ENCODE data around the gene SGMS1. TPM values are rescaled to one million over a fixed set of nuclear protein-coding genes. Genes with fewer than 3 reads are reported as not detected.

The SGMS1 gene
- total RNA-seq, 1 experiment from 2014 or later: 20.4 TPM

DNA sequence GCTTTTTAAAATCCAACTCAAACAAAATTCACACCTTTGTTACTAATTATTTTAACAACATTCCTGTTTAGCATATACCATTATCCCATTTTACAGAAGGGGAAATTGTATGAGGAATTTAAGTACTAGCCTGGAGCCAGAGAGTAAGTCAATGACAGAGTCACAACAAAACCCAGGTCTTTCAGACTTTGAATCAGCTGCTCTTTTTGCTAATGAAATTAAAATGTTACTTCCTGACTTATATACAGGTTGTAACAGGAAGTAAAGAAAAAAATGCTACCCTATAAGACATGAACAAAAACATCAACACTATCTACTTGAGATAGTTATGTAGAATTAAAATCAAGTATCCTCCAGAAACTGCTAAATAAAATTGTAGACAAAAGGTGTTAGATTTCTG, 289.9 kb downstream of the SGMS1 start:
- Histone ChIP-seq H3K23ac (ENCODE audit: insufficient read length, low read depth, low read length) (no peak overlapping the region), H4K8ac (replicated peaks; ENCODE audit: insufficient read length, low read depth, low read length) (no peak overlapping the region), H3K27me3 (ENCODE audit: insufficient read depth, low read length) (no peaks in the 10 kb centered on the region), H2BK5ac (ENCODE audit: insufficient read length, low read length) (no peak overlapping the region), H3K4me2 (ENCODE audit: insufficient read depth, insufficient read length, low read length) (no peak overlapping the region), H3K56ac (ENCODE audit: insufficient read length, low read depth, low read length) (no peak overlapping the region), H3K9me3 (ENCODE audit: control insufficient read depth, low read depth, low read length) (no peaks in the 10 kb centered on the region), H2AK5ac (ENCODE audit: insufficient read length, low read length) (no peak overlapping the region), H3K9ac (ENCODE audit: extremely low read depth, insufficient read length, low read length) (no peak overlapping the region), H3K14ac (ENCODE audit: insufficient read depth, low read length) (no peak overlapping the region), H4K91ac (ENCODE audit: insufficient read length, low read depth, low read length) (no peak overlapping the region), H2BK15ac (ENCODE audit: low read depth, low read length) (no peak overlapping the region), H2AFZ (ENCODE audit: low read length) (no peak overlapping the region), H2BK20ac (ENCODE audit: low read depth, low read length, poor library complexity, severe bottlenecking) (no peak overlapping the region), H2BK12ac (ENCODE audit: insufficient read length, low read depth, low read length) (no peak overlapping the region), H3K4ac (ENCODE audit: low read depth, low read length) (no peak overlapping the region), H3K18ac (ENCODE audit: insufficient read length, low read depth, low read length) (no peak overlapping the region), H3K79me1 (ENCODE audit: insufficient read depth, low read depth, low read length, poor library complexity, severe bottlenecking) (no peaks in the 10 kb centered on the region), H2BK120ac (ENCODE audit: low read depth, low read length, poor library complexity, severe bottlenecking) (no peak overlapping the region), H4K5ac (ENCODE audit: insufficient read length, low read depth, low read length) (no peak overlapping the region), H3K23me2 (ENCODE audit: insufficient read length, low read depth, low read length, poor library complexity, severe bottlenecking) (no peaks in the 10 kb centered on the region), H3K79me2 (ENCODE audit: insufficient read depth, low read length) (no peaks in the 10 kb centered on the region), H3K27ac (ENCODE audit: insufficient read length, low read depth, low read length) (no peak overlapping the region), H3T11ph (ENCODE audit: low read length) (no peak overlapping the region), H3K4me1 (ENCODE audit: insufficient read depth, low read length) (no peaks in the 10 kb centered on the region), H4K20me1 (ENCODE audit: control insufficient read depth, insufficient read depth, insufficient read length) (no peaks in the 10 kb centered on the region)
- TF ChIP-seq CTCF (conservative IDR thresholded peaks at IDR 0.05): no peak
- no peak for DNase-seq
- Mint-ChIP-seq H3K4me3 (no peak overlapping the region), H3K27me3 (ENCODE audit: low read depth) (no peaks in the 10 kb centered on the region), H3K9me3 (no peaks in the 10 kb centered on the region), H3K27ac (no peak overlapping the region), H3K4me1 (peaks cover 0 to 4% of the 10 kb centered on the region in 2 experiments; a peak in 1 of 4 replicates), H3K36me3 (ENCODE audit: insufficient read depth in 1 of 3, low read depth in 3 of 3) (no peaks in the 10 kb centered on the region)
